Muscle of leg (tissue), 11 donors: ENCODE results near the gene NPAS3. TPM values are rescaled to one million over a fixed set of nuclear protein-coding genes. Genes with fewer than 3 reads are reported as not detected.

ENCODE experiments used
- DNase-seq: peaks from one replicate; pipeline ENCODE4 v3.0.0; 2013
- H3K27ac ChIP-seq: one replicate; pipeline ENCODE4 v1.5.1; 2013; ENCODE audit warnings: mild to moderate bottlenecking, low read length, control low read depth
- H3K27me3 ChIP-seq: one replicate; pipeline ENCODE4 v1.6.1; 2013; ENCODE audit warnings: low read length; ENCODE audit not compliant: control insufficient read depth, insufficient read depth
- H3K36me3 ChIP-seq: one replicate; pipeline ENCODE4 v1.6.1; 2013; ENCODE audit warnings: low read length; ENCODE audit not compliant: control insufficient read depth, insufficient read depth
- H3K4me1 ChIP-seq: one replicate; pipeline ENCODE4 v1.6.1; 2013; ENCODE audit warnings: low read length; ENCODE audit not compliant: control insufficient read depth, insufficient read depth
- H3K4me3 ChIP-seq: one replicate; pipeline ENCODE4 v1.5.1; 2013; ENCODE audit warnings: low read length, control low read depth
- H3K9me3 ChIP-seq: replicated peaks from 2 replicates; pipeline ENCODE4 v1.6.1; 2013; ENCODE audit warnings: low read depth, low read length; ENCODE audit not compliant: control insufficient read depth
- WGBS: methylation state at CpG from one replicate; pipeline ENCODE4 v1.1.5; 2013; ENCODE audit warnings: missing lambda C conversion rate; ENCODE audit not compliant: insufficient coverage; 5-methylcytosine and 5-hydroxymethylcytosine counted together
- polyA plus RNA-seq, 8 donors: library from polyadenylated mRNA; unstranded; fragments of 120-200 nt; gene quantifications; one replicate each; pipeline versions ENCODE4 v1.2.1 to v1.2.3, GENCODE V29; 2013; ENCODE audit warnings: inconsistent platforms in 1 of 8, low replicate concordance in 1 of 8; ENCODE audit not compliant: insufficient read length in 8 of 8, insufficient read depth in 1 of 8
- total RNA-seq: library from RNA; stranded (reverse); fragments of 120-200 nt; gene quantifications from one replicate; pipeline ENCODE4 v1.2.4, GENCODE V29; 2013

The NPAS3 gene
- total and polyA plus RNA-seq, 9 donors: 3.4 to 7.6 (median 5.1) TPM

GRCh38 chr14:33704481-33704880, 765.8 kb downstream of the NPAS3 start:
- Histone ChIP-seq H3K27ac (no peak overlapping the region), H3K4me1 (no peaks in the 10 kb centered on the region), H3K27me3 (no peaks in the 10 kb centered on the region), H3K9me3 (no peaks in the 10 kb centered on the region), H3K4me3 (no peak overlapping the region), H3K36me3 (no peaks in the 10 kb centered on the region)
- DNase-seq: no peak
- 74% methylated on average over 2 of the region's 2 CpGs for WGBS

GRCh38 chr14:33705490-33705889, 766.8 kb downstream of the NPAS3 start:
- Histone ChIP-seq H3K4me1 (no peaks in the 10 kb centered on the region), H3K27me3 (no peaks in the 10 kb centered on the region), H3K4me3 (no peak overlapping the region), H3K27ac (no peak overlapping the region), H3K9me3 (no peaks in the 10 kb centered on the region), H3K36me3 (no peaks in the 10 kb centered on the region)
- WGBS: 87% methylated on average over 5 of the region's 7 CpGs
- no peak for DNase-seq

GRCh38 chr14:33707716-33708115, 769.0 kb downstream of the NPAS3 start:
- DNase-seq: no peak
- Histone ChIP-seq H3K27ac (no peak overlapping the region), H3K36me3 (no peaks in the 10 kb centered on the region), H3K4me3 (no peak overlapping the region), H3K27me3 (no peaks in the 10 kb centered on the region), H3K4me1 (no peaks in the 10 kb centered on the region), H3K9me3 (no peaks in the 10 kb centered on the region)
- 90% methylated on average over 2 of the region's 6 CpGs for WGBS

GRCh38 chr14:33709283-33709682, 770.6 kb downstream of the NPAS3 start:
- no peaks in the 10 kb centered on the region for H3K9me3 ChIP-seq
- no peaks in the 10 kb centered on the region for H3K4me1 ChIP-seq

GRCh38 chr14:33709711-33710110, 771.0 kb downstream of the NPAS3 start:
- no peaks in the 10 kb centered on the region for H3K27me3 ChIP-seq
- WGBS: no CpG with 5 or more reads among the region's 3 CpGs
- H3K4me1 ChIP-seq: no peaks in the 10 kb centered on the region
- no peaks in the 10 kb centered on the region for H3K9me3 ChIP-seq
- DNase-seq: no peak
- no peaks in the 10 kb centered on the region for H3K36me3 ChIP-seq
- H3K4me3 ChIP-seq: no peak overlapping the region
- H3K27ac ChIP-seq: no peak overlapping the region

More at GRCh38 chr14:33709283-33709682, 770.6 kb downstream of the NPAS3 start:
- WGBS: no CpG with 5 or more reads among the region's 4 CpGs
- Histone ChIP-seq H3K4me3 (no peak overlapping the region), H3K27me3 (no peaks in the 10 kb centered on the region), H3K27ac (no peak overlapping the region), H3K36me3 (no peaks in the 10 kb centered on the region)
- no peak for DNase-seq

- Histone ChIP-seq H3K27me3 (no peaks in the 10 kb centered on the region), H3K9me3 (no peaks in the 10 kb centered on the region), H3K36me3 (no peaks in the 10 kb centered on the region), H3K4me1 (no peaks in the 10 kb centered on the region), H3K4me3 (no peak overlapping the region), H3K27ac (no peak overlapping the region)
- WGBS: 86% methylated on average over 6 of the region's 7 CpGs
- DNase-seq: no peak
Observed at GRCh38 chr14:33710273-33710672, 771.6 kb downstream of the NPAS3 start.

- no peaks in the 10 kb centered on the region for H3K4me1 ChIP-seq
- H3K36me3 ChIP-seq: no peaks in the 10 kb centered on the region
- no CpG with 5 or more reads among the region's 11 CpGs for WGBS
- no peak overlapping the region for H3K27ac ChIP-seq
- H3K27me3 ChIP-seq: no peaks in the 10 kb centered on the region
- no peak for DNase-seq
- no peaks in the 10 kb centered on the region for H3K9me3 ChIP-seq
- H3K4me3 ChIP-seq: no peak overlapping the region
Observed at GRCh38 chr14:33711194-33711593, 772.5 kb downstream of the NPAS3 start.

GRCh38 chr14:33711811-33712216, 773.1 kb downstream of the NPAS3 start:
- Histone ChIP-seq H3K4me3 (no peak overlapping the region), H3K4me1 (no peaks in the 10 kb centered on the region), H3K9me3 (no peaks in the 10 kb centered on the region), H3K36me3 (no peaks in the 10 kb centered on the region), H3K27me3 (no peaks in the 10 kb centered on the region), H3K27ac (no peak overlapping the region)
- DNase-seq: no peak
- 33% methylated on average over 1 of the region's 5 CpGs for WGBS

GRCh38 chr14:33714527-33715226, 776.0 kb downstream of the NPAS3 start:
- H3K9me3 ChIP-seq: no peaks in the 10 kb centered on the region
- WGBS: no CpG with 5 or more reads among the region's 1 CpG
- H3K27me3 ChIP-seq: no peaks in the 10 kb centered on the region
- H3K27ac ChIP-seq: no peak overlapping the region
- H3K4me1 ChIP-seq: no peaks in the 10 kb centered on the region
- DNase-seq: no peak
- H3K4me3 ChIP-seq: no peak overlapping the region
- no peaks in the 10 kb centered on the region for H3K36me3 ChIP-seq

- no peaks in the 10 kb centered on the region for H3K9me3 ChIP-seq
- H3K4me1 ChIP-seq: no peaks in the 10 kb centered on the region
- H3K27ac ChIP-seq: no peak overlapping the region
- no peak for DNase-seq
- no peaks in the 10 kb centered on the region for H3K36me3 ChIP-seq
- H3K27me3 ChIP-seq: no peaks in the 10 kb centered on the region
- H3K4me3 ChIP-seq: no peak overlapping the region
- WGBS: no CpG with 5 or more reads among the region's 1 CpG
Observed at GRCh38 chr14:33715227-33715528, 776.5 kb downstream of the NPAS3 start.

- Histone ChIP-seq H3K4me3 (no peak overlapping the region), H3K27me3 (no peaks in the 10 kb centered on the region), H3K9me3 (no peaks in the 10 kb centered on the region), H3K4me1 (no peaks in the 10 kb centered on the region), H3K36me3 (no peaks in the 10 kb centered on the region), H3K27ac (no peak overlapping the region)
- WGBS: no CpG with 5 or more reads among the region's 2 CpGs
- no peak for DNase-seq
Observed at GRCh38 chr14:33716921-33717320, 778.2 kb downstream of the NPAS3 start.
